ENCODE results near the gene RFX8. TPM values are rescaled to one million over a fixed set of nuclear protein-coding genes. Genes with fewer than 3 reads are reported as not detected.
A peak's percentile ranks its signal among the peaks of the same experiment; 100 is the strongest.

Gene RFX8
- total RNA-seq, 6 experiments from 2014 or later = 2.8 to 8.0 (median 5.3) TPM

GRCh38 chr2:101400506-101401325 lies 74.2 kb downstream of the RFX8 start:
- peak overlapping the region; percentile 7; the same call in 1 of the 2 replicates for H3K27ac Mint-ChIP-seq
- no peaks in the 10 kb centered on the region for H3K9me3 Mint-ChIP-seq
- DNase-seq = no peak
- peaks cover 32% of the 10 kb centered on the region for H3K4me1 Mint-ChIP-seq (ENCODE audit: low read depth)
- H3K27me3 Mint-ChIP-seq (ENCODE audit: insufficient read depth) = no peaks in the 10 kb centered on the region
- no peak overlapping the region for H3K4me3 Mint-ChIP-seq
- H3K36me3 Mint-ChIP-seq (ENCODE audit: low read depth) = peaks cover 18% of the 10 kb centered on the region; the same call in 1 of the 2 replicates
- no peak for TF ChIP-seq CTCF (IDR thresholded peaks at IDR 0.05)

GRCh38 chr2:101400048-101400447 lies 74.9 kb downstream of the RFX8 start:
- H3K36me3 Mint-ChIP-seq (ENCODE audit: low read depth) = peaks cover 14% of the 10 kb centered on the region; the same call in 1 of the 2 replicates
- H3K4me1 Mint-ChIP-seq (ENCODE audit: low read depth) = peaks cover 36% of the 10 kb centered on the region
- TF ChIP-seq CTCF (IDR thresholded peaks at IDR 0.05) = no peak
- no peaks in the 10 kb centered on the region for H3K27me3 Mint-ChIP-seq (ENCODE audit: insufficient read depth)
- 0 out of 2 replicates have a peak overlapping the region, but pooled peaks have one; percentile 24 for H3K27ac Mint-ChIP-seq
- no peak for DNase-seq
- H3K9me3 Mint-ChIP-seq = no peaks in the 10 kb centered on the region
- H3K4me3 Mint-ChIP-seq = no peak overlapping the region

- Mint-ChIP-seq H3K9me3 (no peaks in the 10 kb centered on the region), H3K27ac (no peak overlapping the region; the same call in 1 of the 2 replicates), H3K4me3 (no peak overlapping the region), H3K27me3 (ENCODE audit: insufficient read depth) (no peaks in the 10 kb centered on the region), H3K4me1 (ENCODE audit: low read depth) (peaks cover 36% of the 10 kb centered on the region), H3K36me3 (ENCODE audit: low read depth) (peaks cover 15% of the 10 kb centered on the region; the same call in 1 of the 2 replicates)
- no peak for TF ChIP-seq CTCF (IDR thresholded peaks at IDR 0.05)
- no peak for DNase-seq
Measured at GRCh38 chr2:101399021-101399799, 75.7 kb downstream of the RFX8 start.

GRCh38 chr2:101398116-101398821 lies 76.6 kb downstream of the RFX8 start:
- Mint-ChIP-seq H3K4me1 (ENCODE audit: low read depth) (peaks cover 36% of the 10 kb centered on the region), H3K36me3 (ENCODE audit: low read depth) (peaks cover 24% of the 10 kb centered on the region), H3K4me3 (no peak overlapping the region), H3K27ac (no peak overlapping the region), H3K27me3 (ENCODE audit: insufficient read depth) (no peaks in the 10 kb centered on the region), H3K9me3 (no peaks in the 10 kb centered on the region)
- no peak for TF ChIP-seq CTCF (IDR thresholded peaks at IDR 0.05)
- no peak for DNase-seq

GRCh38 chr2:101396316-101396717 lies 78.6 kb downstream of the RFX8 start:
- H3K27me3 Mint-ChIP-seq (ENCODE audit: insufficient read depth) = no peaks in the 10 kb centered on the region
- H3K4me3 Mint-ChIP-seq = peak overlapping the region; percentile 74
- no peaks in the 10 kb centered on the region for H3K9me3 Mint-ChIP-seq
- H3K27ac Mint-ChIP-seq = peak overlapping the region; percentile 95
- peaks cover 29% of the 10 kb centered on the region for H3K36me3 Mint-ChIP-seq (ENCODE audit: low read depth)
- peak; percentile 91 for DNase-seq
- H3K4me1 Mint-ChIP-seq (ENCODE audit: low read depth) = peaks cover 36% of the 10 kb centered on the region
- TF ChIP-seq CTCF (IDR thresholded peaks at IDR 0.05) = no peak
